ENCODE data around the gene TIMM23.

DNA sequence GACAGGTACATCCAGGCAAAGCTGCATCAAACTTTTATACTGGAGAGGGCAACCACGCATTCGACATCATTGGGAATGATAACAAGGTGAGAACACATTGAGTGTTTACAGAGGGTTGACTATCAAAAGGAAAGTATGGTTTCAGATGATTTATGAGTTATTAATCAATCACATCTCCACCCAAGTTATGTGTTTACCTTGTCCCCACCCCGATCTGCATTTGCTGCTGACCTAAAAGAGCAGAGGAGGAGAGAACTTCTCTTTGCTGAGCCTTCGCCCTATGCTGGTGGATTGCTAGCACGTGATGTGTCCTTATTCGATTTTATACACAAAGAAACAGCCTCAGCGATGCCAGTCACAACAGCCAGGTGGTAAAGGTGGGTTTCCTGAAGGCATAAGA, 74.0 kb downstream of the TIMM23 start, which contains the start of gene MSMB:
- TF ChIP-seq, protein P1, sequence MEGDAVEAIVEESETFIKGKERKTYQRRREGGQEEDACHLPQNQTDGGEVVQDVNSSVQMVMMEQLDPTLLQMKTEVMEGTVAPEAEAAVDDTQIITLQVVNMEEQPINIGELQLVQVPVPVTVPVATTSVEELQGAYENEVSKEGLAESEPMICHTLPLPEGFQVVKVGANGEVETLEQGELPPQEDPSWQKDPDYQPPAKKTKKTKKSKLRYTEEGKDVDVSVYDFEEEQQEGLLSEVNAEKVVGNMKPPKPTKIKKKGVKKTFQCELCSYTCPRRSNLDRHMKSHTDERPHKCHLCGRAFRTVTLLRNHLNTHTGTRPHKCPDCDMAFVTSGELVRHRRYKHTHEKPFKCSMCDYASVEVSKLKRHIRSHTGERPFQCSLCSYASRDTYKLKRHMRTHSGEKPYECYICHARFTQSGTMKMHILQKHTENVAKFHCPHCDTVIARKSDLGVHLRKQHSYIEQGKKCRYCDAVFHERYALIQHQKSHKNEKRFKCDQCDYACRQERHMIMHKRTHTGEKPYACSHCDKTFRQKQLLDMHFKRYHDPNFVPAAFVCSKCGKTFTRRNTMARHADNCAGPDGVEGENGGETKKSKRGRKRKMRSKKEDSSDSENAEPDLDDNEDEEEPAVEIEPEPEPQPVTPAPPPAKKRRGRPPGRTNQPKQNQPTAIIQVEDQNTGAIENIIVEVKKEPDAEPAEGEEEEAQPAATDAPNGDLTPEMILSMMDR (IDR thresholded peaks at IDR 0.05) = no peak
- TF ChIP-seq CBX2 (IDR thresholded peaks at IDR 0.05; ENCODE audit: borderline replicate concordance, low read depth) (no peak), KDM1A (IDR thresholded peaks at IDR 0.05; ENCODE audit: low read depth) (no peak), CEBPB (IDR thresholded peaks at IDR 0.05) (no peak), TP53 (CRISPR knock-in tag; IDR thresholded peaks at IDR 0.05) (no peak), POLR2A (IDR thresholded peaks at IDR 0.05; ENCODE audit: low read length) (no peak), ESRRA (IDR thresholded peaks at IDR 0.05; ENCODE audit: borderline replicate concordance, low read length) (no peak)
- TF ChIP-seq, protein P2, sequence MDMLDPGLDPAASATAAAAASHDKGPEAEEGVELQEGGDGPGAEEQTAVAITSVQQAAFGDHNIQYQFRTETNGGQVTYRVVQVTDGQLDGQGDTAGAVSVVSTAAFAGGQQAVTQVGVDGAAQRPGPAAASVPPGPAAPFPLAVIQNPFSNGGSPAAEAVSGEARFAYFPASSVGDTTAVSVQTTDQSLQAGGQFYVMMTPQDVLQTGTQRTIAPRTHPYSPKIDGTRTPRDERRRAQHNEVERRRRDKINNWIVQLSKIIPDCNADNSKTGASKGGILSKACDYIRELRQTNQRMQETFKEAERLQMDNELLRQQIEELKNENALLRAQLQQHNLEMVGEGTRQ (IDR thresholded peaks at IDR 0.05) = no peak

Data from A549 (cell line).